ENCODE measurements around the gene SRRM3. TPM values are rescaled to one million over a fixed set of nuclear protein-coding genes. Genes with fewer than 3 reads are reported as not detected.
A peak's percentile ranks its signal among the peaks of the same experiment; 100 is the strongest.

The SRRM3 gene
- total RNA-seq, 2 donors from 2014 or later = 1.6 to 4.3 TPM

DNA sequence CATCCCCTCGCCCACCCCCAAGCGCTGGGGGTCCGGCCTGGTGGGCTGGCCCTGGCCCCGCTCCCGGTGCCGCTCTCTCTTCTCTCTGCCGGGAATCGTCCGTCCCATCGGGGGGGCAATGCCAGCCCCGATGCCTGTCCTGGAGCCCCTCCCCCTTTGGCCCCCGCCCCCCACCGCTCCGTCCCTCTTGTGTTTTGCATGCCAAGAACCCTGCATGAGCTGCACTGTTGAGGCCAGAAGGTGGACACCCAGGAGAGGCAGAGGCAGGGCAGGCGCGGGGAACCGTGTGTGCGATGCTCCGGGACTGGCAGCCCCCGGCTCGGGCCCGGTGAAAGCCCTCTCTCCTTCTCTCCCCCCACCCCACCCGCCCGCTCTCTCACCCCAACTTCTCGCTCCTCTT is 78.7 kb downstream of the SRRM3 start:
- DNase-seq (ENCODE audit: low spot score) (no peak), ATAC-seq (ENCODE audit: insufficient number of reproducible peaks, low FRiP score, low read depth) (no peak)
- Histone ChIP-seq H3K9me3 (no peaks in the 10 kb centered on the region), H3K36me3 (no peaks in the 10 kb centered on the region), H3K27ac (no peak overlapping the region), H3K27me3 (replicated peaks; ENCODE audit: insufficient read depth) (no peaks in the 10 kb centered on the region), H3K4me1 (ENCODE audit: control insufficient read depth in 1 of 2, low read depth in 2 of 2) (peaks cover 2 to 12% of the 10 kb centered on the region in 2 donors), H3K4me3 (no peak overlapping the region)
- TF ChIP-seq, protein P1, sequence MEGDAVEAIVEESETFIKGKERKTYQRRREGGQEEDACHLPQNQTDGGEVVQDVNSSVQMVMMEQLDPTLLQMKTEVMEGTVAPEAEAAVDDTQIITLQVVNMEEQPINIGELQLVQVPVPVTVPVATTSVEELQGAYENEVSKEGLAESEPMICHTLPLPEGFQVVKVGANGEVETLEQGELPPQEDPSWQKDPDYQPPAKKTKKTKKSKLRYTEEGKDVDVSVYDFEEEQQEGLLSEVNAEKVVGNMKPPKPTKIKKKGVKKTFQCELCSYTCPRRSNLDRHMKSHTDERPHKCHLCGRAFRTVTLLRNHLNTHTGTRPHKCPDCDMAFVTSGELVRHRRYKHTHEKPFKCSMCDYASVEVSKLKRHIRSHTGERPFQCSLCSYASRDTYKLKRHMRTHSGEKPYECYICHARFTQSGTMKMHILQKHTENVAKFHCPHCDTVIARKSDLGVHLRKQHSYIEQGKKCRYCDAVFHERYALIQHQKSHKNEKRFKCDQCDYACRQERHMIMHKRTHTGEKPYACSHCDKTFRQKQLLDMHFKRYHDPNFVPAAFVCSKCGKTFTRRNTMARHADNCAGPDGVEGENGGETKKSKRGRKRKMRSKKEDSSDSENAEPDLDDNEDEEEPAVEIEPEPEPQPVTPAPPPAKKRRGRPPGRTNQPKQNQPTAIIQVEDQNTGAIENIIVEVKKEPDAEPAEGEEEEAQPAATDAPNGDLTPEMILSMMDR (IDR thresholded peaks at IDR 0.05) = no peak

DNA sequence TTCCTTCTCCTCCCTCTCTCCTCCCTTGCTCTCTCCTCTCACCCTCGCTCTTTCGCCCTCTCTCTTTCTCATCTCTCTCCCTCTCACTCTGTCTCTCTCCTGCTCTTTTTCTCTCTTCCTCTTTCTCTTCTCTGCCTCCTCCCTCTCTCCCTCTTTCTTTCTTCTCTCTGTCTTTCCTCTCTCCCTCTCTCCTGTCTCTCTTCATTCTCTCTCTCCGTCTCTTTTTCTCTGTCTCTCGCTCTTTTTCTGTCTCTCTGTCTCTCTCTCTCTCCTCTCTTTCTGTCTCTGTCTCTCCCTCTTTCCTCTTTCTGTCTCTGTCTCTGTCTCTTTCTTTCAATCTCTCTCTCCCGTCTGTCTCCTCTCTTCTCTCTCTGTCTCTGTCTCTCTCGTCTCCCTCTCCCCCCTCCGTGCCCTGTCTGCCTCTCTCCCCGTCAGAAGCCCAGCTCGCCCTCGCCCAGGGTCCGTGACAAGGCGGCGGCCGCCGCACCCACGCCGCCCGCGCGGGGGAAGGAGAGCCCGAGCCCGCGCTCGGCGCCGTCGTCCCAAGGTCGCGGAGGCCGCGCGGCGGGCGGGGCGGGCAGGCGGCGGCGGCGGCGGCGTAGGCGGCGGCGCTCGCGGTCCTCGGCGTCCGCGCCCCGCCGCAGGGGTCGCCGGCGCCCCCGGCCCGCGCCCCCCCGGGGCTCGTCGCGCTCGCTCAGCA is 79.5 kb downstream of the SRRM3 start:
- H3K27me3 ChIP-seq (replicated peaks; ENCODE audit: insufficient read depth) = no peaks in the 10 kb centered on the region
- H3K36me3 ChIP-seq = no peaks in the 10 kb centered on the region
- no peak for ATAC-seq (ENCODE audit: insufficient number of reproducible peaks, low FRiP score, low read depth)
- TF ChIP-seq, protein P1 (IDR thresholded peaks at IDR 0.05) = no peak
- peaks cover 2 to 12% of the 10 kb centered on the region in 2 donors for H3K4me1 ChIP-seq (ENCODE audit: control insufficient read depth in 1 of 2, low read depth in 2 of 2)
- peak overlapping the region; percentile 59 for H3K4me3 ChIP-seq
- H3K27ac ChIP-seq = no peak overlapping the region
- H3K9me3 ChIP-seq = no peaks in the 10 kb centered on the region
- no peak for DNase-seq (ENCODE audit: low spot score)

DNA sequence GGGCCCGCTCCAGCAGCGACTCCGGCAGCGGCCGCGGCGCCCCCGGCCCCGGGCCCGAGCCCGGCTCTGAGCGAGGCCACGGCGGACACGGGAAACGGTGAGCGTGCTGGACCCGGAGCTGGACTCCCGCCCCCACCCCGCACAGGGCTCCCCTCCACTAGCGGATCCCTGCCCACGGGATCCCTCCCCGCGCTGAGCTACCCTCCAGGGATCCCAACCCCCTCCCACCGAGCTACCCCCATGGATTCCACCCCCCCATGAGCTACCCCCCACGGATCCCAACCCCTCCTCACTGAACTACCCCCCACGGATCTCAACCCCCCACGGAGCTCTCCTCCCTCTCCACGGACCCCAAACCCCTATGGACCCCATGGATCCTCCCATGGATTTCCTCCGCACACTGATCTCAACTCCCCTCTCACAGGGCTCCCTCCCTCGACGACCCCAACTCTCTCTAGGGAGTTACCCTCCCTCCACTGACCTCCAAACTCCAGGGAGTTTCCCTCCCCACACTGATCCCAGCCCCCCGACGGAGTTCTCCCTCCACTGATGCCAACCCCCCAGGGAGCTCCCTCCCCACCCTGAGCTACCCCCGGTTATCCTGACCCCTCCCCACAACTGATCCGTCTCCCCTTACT is 80.1 kb downstream of the SRRM3 start:
- no peak overlapping the region for H3K27ac ChIP-seq
- peak overlapping the region; percentile 71 for H3K4me3 ChIP-seq
- TF ChIP-seq, protein P1 (IDR thresholded peaks at IDR 0.05) = no peak
- DNase-seq (ENCODE audit: low spot score) = no peak
- H3K4me1 ChIP-seq (ENCODE audit: control insufficient read depth in 1 of 2, low read depth in 2 of 2) = peaks cover 2 to 12% of the 10 kb centered on the region in 2 donors
- no peaks in the 10 kb centered on the region for H3K9me3 ChIP-seq
- H3K36me3 ChIP-seq = no peaks in the 10 kb centered on the region
- no peaks in the 10 kb centered on the region for H3K27me3 ChIP-seq (replicated peaks; ENCODE audit: insufficient read depth)
- ATAC-seq (ENCODE audit: insufficient number of reproducible peaks, low FRiP score, low read depth) = no peak

DNA sequence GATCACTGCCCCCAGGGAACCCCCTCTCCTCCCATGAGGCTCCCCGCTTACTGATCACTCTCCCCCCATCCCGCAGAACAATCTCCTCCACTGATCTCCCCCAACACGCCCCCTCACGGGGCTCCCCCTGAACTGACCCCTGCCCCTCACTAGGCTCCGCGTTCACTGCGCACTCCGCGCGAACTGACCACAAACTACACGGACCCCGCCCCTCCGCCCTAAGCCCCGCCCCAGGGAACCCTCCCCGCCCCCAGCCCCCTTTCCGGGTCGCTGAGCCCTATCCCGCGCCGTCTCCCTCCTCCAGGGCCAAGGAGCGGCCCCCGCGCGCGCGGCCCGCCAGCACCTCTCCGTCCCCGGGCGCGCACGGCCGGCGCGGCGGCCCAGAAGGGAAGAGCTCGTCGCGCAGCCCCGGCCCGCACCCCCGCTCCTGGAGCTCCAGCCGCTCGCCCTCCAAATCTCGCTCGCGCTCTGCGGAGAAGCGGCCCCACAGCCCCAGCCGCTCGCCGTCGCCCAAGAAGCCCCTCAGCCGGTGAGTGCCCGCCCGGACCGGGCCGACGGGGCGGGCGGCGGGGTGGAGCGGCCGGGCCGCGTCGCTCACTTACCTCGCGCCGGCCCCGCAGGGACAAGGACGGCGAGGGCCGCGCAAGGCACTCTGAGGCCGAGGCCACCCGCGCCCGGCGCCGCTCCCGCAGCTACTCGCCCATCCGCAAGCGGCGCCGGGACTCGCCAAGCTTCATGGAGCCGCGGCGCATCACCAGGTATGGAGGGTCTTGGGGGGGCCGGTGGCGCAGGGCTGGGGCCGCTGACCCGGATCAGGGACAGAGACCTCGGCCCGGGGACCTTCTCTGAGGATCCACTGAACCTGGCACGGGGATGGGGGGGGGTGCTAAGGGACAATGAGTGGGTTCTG is 80.9 kb downstream of the SRRM3 start:
- no peak for DNase-seq (ENCODE audit: low spot score)
- peak overlapping the region; percentile 71 for H3K4me3 ChIP-seq
- no peaks in the 10 kb centered on the region for H3K36me3 ChIP-seq

More for the DNA sequence above, 80.9 kb downstream of the SRRM3 start:
- no peak overlapping the region for H3K27ac ChIP-seq
- H3K4me1 ChIP-seq (ENCODE audit: control insufficient read depth in 1 of 2, low read depth in 2 of 2) = peaks cover 2 to 12% of the 10 kb centered on the region in 2 donors
- H3K27me3 ChIP-seq (replicated peaks; ENCODE audit: insufficient read depth) = no peaks in the 10 kb centered on the region
- ATAC-seq (ENCODE audit: insufficient number of reproducible peaks, low FRiP score, low read depth) = no peak
- H3K9me3 ChIP-seq = no peaks in the 10 kb centered on the region
- TF ChIP-seq, protein P1 (IDR thresholded peaks at IDR 0.05) = no peak

Measured in thoracic aorta (tissue), 2 donors.